Stimulated activated memory B cell treated with anti-CD40 and anti-IgM and Interleukin-4, amounts not matched to agents 10 μg/mL and 1 μg/mL and 100 μg/mL, for 72 hours (primary cell): ENCODE data around the gene PNPLA7.

Source experiments
- ATAC-seq: fragments of 150-1000 bp; cut with Tn5 transposase; 2 replicates; pipeline ENCODE4 v1.10.0; 2021
- H3K27ac Mint-ChIP-seq: one replicate; pipeline ENCODE4 v1.8.0; 2022; ENCODE audit warnings: mild to moderate bottlenecking, mixed read lengths
- H3K27me3 Mint-ChIP-seq: one replicate; pipeline ENCODE4 v1.8.0; 2022; ENCODE audit warnings: mixed read lengths
- H3K36me3 Mint-ChIP-seq: one replicate; pipeline ENCODE4 v1.8.0; 2022; ENCODE audit warnings: mixed read lengths
- H3K4me1 Mint-ChIP-seq: one replicate; pipeline ENCODE4 v1.8.0; 2022; ENCODE audit warnings: mixed read lengths
- H3K4me3 Mint-ChIP-seq: one replicate; pipeline ENCODE4 v1.8.0; 2022; ENCODE audit warnings: mild to moderate bottlenecking, moderate library complexity, mixed read lengths
- H3K9me3 Mint-ChIP-seq: one replicate; pipeline ENCODE4 v1.8.0; 2022; ENCODE audit warnings: mixed read lengths

Gene PNPLA7

GRCh38 chr9:137488906-137489305 lies 61.3 kb downstream of the PNPLA7 start:
- no peak for ATAC-seq
- Mint-ChIP-seq H3K4me3 (no peak overlapping the region), H3K36me3 (no peaks in the 10 kb centered on the region), H3K27me3 (no peaks in the 10 kb centered on the region), H3K4me1 (no peaks in the 10 kb centered on the region), H3K9me3 (no peaks in the 10 kb centered on the region), H3K27ac (no peak overlapping the region)

- Mint-ChIP-seq H3K9me3 (no peaks in the 10 kb centered on the region), H3K27ac (no peak overlapping the region), H3K27me3 (no peaks in the 10 kb centered on the region), H3K4me3 (no peak overlapping the region), H3K36me3 (no peaks in the 10 kb centered on the region), H3K4me1 (no peaks in the 10 kb centered on the region)
- no peak for ATAC-seq
These were observed 61.9 kb downstream of the PNPLA7 start for GRCh38 chr9:137488327-137488653.

- H3K36me3 Mint-ChIP-seq: no peaks in the 10 kb centered on the region
- H3K4me1 Mint-ChIP-seq: no peaks in the 10 kb centered on the region
- ATAC-seq: no peak
- H3K4me3 Mint-ChIP-seq: no peak overlapping the region
- H3K27ac Mint-ChIP-seq: no peak overlapping the region
- H3K27me3 Mint-ChIP-seq: no peaks in the 10 kb centered on the region
- H3K9me3 Mint-ChIP-seq: no peaks in the 10 kb centered on the region
These were observed 62.5 kb downstream of the PNPLA7 start for GRCh38 chr9:137487454-137488326.

- no peak for ATAC-seq
- H3K4me1 Mint-ChIP-seq: peaks cover 6% of the 10 kb centered on the region
- H3K27me3 Mint-ChIP-seq: no peaks in the 10 kb centered on the region
- H3K36me3 Mint-ChIP-seq: no peaks in the 10 kb centered on the region
- H3K9me3 Mint-ChIP-seq: no peaks in the 10 kb centered on the region
- H3K4me3 Mint-ChIP-seq: no peak overlapping the region
- no peak overlapping the region for H3K27ac Mint-ChIP-seq
These were observed 63.4 kb downstream of the PNPLA7 start for GRCh38 chr9:137486545-137487453.

- Mint-ChIP-seq H3K4me3 (no peak overlapping the region), H3K9me3 (no peaks in the 10 kb centered on the region), H3K4me1 (peaks cover 6% of the 10 kb centered on the region), H3K27ac (no peak overlapping the region), H3K27me3 (no peaks in the 10 kb centered on the region), H3K36me3 (no peaks in the 10 kb centered on the region)
- ATAC-seq: no peak
These were observed 64.1 kb downstream of the PNPLA7 start for GRCh38 chr9:137486141-137486490.

- no peaks in the 10 kb centered on the region for H3K36me3 Mint-ChIP-seq
- H3K9me3 Mint-ChIP-seq: no peaks in the 10 kb centered on the region
- no peak overlapping the region for H3K4me3 Mint-ChIP-seq
- no peak overlapping the region for H3K27ac Mint-ChIP-seq
- H3K4me1 Mint-ChIP-seq: peaks cover 6% of the 10 kb centered on the region
- H3K27me3 Mint-ChIP-seq: no peaks in the 10 kb centered on the region
- ATAC-seq: no peak
These were observed 64.7 kb downstream of the PNPLA7 start for GRCh38 chr9:137485343-137486140.

- no peaks in the 10 kb centered on the region for H3K27me3 Mint-ChIP-seq
- peaks cover 6% of the 10 kb centered on the region for H3K4me1 Mint-ChIP-seq
- no peak overlapping the region for H3K27ac Mint-ChIP-seq
- H3K9me3 Mint-ChIP-seq: no peaks in the 10 kb centered on the region
- ATAC-seq: no peak
- no peak overlapping the region for H3K4me3 Mint-ChIP-seq
- H3K36me3 Mint-ChIP-seq: no peaks in the 10 kb centered on the region
These were observed 65.5 kb downstream of the PNPLA7 start for GRCh38 chr9:137484551-137485315.

GRCh38 chr9:137482094-137482781 lies 68.0 kb downstream of the PNPLA7 start:
- H3K27ac Mint-ChIP-seq: peak overlapping the region; percentile 35
- H3K36me3 Mint-ChIP-seq: no peaks in the 10 kb centered on the region
- peak; percentile 56 for ATAC-seq
- no peak overlapping the region for H3K4me3 Mint-ChIP-seq
- H3K4me1 Mint-ChIP-seq: peaks cover 6% of the 10 kb centered on the region
- no peaks in the 10 kb centered on the region for H3K27me3 Mint-ChIP-seq
- no peaks in the 10 kb centered on the region for H3K9me3 Mint-ChIP-seq

- no peak for ATAC-seq
- H3K36me3 Mint-ChIP-seq: peaks cover 7% of the 10 kb centered on the region
- H3K27me3 Mint-ChIP-seq: no peaks in the 10 kb centered on the region
- peaks cover 6% of the 10 kb centered on the region for H3K4me1 Mint-ChIP-seq
- no peak overlapping the region for H3K27ac Mint-ChIP-seq
- H3K4me3 Mint-ChIP-seq: no peak overlapping the region
- peaks cover 3% of the 10 kb centered on the region for H3K9me3 Mint-ChIP-seq
These were observed 69.2 kb downstream of the PNPLA7 start for GRCh38 chr9:137480686-137481683.

GRCh38 chr9:137479892-137480685 lies 70.1 kb downstream of the PNPLA7 start:
- H3K4me3 Mint-ChIP-seq: no peak overlapping the region
- H3K36me3 Mint-ChIP-seq: peaks cover 12% of the 10 kb centered on the region

GRCh38 chr9:137478962-137479861 lies 71.0 kb downstream of the PNPLA7 start:
- Mint-ChIP-seq H3K4me1 (peaks cover 6% of the 10 kb centered on the region), H3K27me3 (no peaks in the 10 kb centered on the region), H3K27ac (no peak overlapping the region), H3K4me3 (no peak overlapping the region), H3K36me3 (peaks cover 16% of the 10 kb centered on the region), H3K9me3 (peaks cover 10% of the 10 kb centered on the region)
- no peak for ATAC-seq

More at GRCh38 chr9:137479892-137480685, 70.1 kb downstream of the PNPLA7 start:
- no peak for ATAC-seq
- Mint-ChIP-seq H3K4me1 (peaks cover 6% of the 10 kb centered on the region), H3K27ac (no peak overlapping the region), H3K9me3 (peaks cover 7% of the 10 kb centered on the region), H3K27me3 (no peaks in the 10 kb centered on the region)

- Mint-ChIP-seq H3K4me3 (no peak overlapping the region), H3K9me3 (peaks cover 12% of the 10 kb centered on the region), H3K27me3 (no peaks in the 10 kb centered on the region), H3K36me3 (peaks cover 22% of the 10 kb centered on the region), H3K27ac (no peak overlapping the region), H3K4me1 (peaks cover 6% of the 10 kb centered on the region)
- ATAC-seq: no peak
These were observed 71.6 kb downstream of the PNPLA7 start for GRCh38 chr9:137478613-137478961.
